GF-D8 (cell line): Measurements from ENCODE around the gene NTRK3.

Source experiments
- DNase-seq: peaks from one replicate; lab custom pipeline; 2025; lab: John Stamatoyannopoulos, UW

Gene NTRK3

GRCh38 chr15:87981969-87982368, 274.6 kb downstream of the NTRK3 start:
- no peak for DNase-seq

DNA sequence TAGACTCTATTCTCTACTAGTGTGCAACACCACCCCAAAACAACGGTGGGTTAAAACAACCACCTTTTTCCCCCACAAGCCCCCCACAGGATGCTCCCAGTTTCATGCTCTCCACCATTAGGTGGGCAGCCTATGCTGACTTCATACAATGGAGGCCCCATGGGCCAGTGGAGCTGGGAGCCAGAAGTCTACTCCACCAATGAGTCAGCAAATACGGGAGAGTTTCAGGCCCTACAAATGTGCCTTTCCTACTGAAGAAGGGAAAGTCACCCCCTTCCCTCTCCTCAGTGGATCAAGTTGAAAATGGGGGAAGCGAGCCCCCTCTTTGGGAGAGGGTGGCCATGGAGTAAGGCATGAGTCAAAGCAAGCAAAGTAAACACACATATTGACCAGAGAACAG, 278.6 kb downstream of the NTRK3 start:
- DNase-seq: no peak

- DNase-seq: no peak
Observed at GRCh38 chr15:87976552-87976951, 280.0 kb downstream of the NTRK3 start.

- DNase-seq: no peak
Observed at GRCh38 chr15:87973501-87974215, 282.9 kb downstream of the NTRK3 start.

- DNase-seq: no peak
Observed at GRCh38 chr15:87971076-87971475, 285.5 kb downstream of the NTRK3 start.

GRCh38 chr15:87967951-87968350, 288.6 kb downstream of the NTRK3 start:
- no peak for DNase-seq

DNA sequence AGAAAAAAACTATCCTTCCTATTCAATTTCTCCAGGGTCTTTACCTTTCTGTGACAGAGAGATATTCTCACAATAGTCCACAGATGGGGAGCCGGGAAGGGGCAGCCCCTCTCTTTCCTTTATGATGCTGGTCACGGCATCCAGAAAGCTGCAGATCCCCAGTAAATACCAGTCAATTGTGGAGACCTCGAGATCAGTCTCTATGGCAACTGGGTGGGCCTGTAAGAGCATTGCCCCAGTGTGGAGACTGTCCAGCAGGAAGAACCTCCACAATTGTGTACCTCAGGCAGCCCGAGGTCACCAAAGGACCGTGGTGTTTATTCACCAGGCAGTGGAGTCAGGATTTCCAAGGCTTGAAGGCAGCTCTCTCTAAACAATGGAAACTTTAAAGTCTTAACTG, 291.2 kb downstream of the NTRK3 start:
- no peak for DNase-seq

DNA sequence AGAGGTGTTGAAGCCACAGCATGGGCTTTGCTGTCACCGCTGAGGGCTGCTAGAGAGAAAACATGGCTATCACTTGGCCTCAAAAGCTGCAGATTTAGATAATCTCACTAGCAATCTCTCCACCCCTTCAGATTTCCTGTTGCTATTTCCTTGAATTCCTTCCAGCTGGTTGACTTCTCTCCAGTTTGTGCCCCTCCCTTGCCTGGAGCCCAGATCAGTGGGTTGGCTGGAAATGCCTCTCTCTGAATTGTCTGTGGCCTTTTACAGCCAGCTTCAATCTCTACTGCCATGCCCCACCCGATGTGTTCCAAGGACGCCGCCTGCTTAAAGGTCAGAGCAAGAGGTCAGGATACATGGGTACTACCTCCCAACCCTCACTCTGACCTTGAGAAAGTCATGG, 294.1 kb downstream of the NTRK3 start:
- peak; percentile 1 for DNase-seq

DNA sequence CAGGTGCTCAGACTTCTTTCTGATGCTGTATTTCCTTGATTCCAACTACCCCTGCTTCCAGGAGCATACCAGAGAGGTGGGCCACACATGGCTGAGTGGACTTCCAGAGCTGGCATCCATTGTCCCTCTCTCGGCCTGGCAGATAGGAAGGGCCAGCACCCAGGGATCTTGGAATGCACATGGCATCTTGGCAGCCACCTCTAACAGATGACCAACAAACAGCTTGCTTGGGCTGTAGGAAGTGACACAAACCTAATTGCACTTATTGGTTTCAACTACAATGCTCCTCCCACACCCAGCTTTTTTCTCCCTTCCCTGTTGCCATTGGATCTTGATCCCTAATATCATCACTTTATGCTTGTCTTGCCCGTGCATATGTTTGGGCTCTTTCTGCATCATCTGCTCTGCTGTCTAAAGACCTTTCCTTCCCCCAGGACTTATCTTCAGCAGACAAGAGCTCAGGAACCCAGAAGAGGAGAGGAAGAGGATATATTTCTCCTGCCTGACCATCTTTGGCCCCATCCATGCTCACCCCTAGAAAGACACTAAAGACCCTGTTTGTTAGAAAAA, 294.6 kb downstream of the NTRK3 start:
- DNase-seq: no peak

DNA sequence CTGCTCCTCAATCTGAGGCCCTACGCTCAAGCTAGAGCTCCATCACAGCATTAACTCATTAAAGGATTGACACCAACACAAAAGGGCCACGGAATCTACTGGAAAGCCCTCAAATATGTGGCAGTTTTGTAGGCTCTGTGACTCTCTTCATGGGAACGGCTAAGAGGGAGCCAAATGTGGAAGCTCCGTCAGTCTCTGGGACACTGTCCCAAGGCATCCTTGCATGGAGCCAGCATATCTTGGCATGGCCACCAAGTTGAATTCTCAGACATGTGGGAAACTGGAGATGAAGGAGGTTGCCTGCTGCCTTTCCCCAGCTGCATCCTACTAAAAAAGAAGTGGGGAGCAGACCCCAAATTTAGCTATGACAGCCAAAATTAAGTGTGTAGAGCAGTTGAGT, 296.9 kb downstream of the NTRK3 start:
- no peak for DNase-seq

DNA sequence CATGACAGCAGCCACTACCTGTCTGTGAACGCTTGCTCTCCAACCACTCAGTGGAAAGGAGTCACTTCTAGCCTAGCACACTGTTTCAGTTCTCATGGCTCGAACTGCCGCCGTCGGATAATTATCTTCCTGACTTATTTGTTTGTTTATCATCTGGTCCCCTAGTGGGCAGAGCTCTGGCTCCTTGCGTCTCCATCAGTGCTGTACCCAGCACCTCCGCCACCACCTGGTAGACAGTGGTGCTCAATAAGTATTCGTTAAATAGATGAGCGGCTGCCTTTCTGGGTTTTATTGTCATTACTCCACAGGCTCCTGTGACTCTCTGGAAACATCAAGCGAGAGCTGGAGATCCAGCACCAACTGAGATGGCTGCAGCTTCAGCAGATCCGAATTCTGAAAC, 297.5 kb downstream of the NTRK3 start:
- no peak for DNase-seq

DNA sequence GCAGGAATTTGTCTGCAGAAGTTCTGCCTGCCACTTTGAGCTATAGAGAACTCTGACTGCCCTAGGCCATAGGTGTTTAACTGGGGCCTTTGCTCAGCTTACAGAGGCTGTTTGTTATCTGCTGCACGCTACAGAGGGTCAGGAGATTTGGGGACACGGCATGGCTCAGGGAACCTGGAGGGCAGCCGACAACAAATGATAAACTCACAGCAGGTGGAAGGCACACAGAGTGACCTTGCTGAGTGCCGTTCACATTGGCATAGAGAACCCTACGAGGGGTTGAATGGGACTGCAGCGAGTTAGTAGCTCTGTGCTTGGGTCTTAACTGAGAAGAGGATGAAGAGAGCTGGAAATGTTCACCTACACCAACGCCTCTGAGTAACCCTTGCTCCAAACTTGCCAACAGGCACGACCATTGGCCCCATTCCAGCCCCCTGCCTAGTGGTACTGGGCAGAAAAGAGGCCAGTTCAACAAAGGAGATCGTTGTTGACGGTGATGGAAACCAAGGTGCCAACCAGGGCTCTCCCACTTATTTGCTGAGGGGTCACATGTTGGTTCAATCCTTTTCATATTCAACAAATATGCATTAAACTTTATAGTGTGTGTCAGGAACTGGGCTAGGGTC, 301.1 kb downstream of the NTRK3 start:
- DNase-seq: no peak

- DNase-seq: no peak
Observed at GRCh38 chr15:87954793-87955192, 301.7 kb downstream of the NTRK3 start.

GRCh38 chr15:87952736-87953287, 303.7 kb downstream of the NTRK3 start:
- no peak for DNase-seq

GRCh38 chr15:87949575-87950223, 306.8 kb downstream of the NTRK3 start:
- no peak for DNase-seq

DNA sequence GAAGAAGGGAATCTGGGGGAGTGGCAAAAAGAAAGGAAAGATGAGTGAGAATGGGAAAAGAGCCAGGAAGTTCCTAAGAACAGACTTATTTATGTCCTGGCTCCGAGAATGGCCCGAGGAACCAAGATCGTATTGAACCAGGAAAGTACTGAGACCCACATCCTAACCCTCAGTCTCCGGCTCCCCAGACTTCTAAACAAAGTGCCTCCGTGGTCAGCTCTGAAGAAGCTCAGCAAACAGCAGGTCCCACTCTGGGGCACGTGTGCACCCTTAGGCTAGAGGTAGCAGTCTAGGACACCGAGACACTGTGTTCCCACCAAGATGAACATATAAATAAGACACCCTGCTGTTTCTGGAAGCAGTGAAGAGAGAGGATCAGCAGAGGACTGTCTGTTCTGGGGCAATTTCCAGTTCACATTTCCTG, 307.4 kb downstream of the NTRK3 start:
- DNase-seq: no peak

- no peak for DNase-seq
Observed at GRCh38 chr15:87947560-87947959, 309.0 kb downstream of the NTRK3 start.

DNA sequence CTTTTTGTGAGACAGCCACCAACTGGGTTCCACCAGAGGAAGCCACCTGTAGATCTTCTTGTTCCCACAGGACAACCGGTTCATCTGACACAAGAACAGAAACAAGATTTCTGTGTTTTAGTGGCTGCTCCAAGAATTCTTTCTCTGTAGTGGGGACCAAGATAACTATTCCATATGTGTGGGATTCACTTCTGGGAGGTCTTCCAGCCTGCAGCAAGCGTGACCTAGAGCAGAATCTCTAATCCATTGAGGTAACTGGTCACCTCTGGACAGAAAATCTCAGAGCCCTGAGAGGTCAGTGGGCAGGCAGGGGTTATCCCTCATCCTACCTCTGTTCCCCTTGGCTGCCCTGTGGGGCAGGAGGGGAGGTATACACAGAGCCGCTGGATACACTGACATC, 311.3 kb downstream of the NTRK3 start:
- no peak for DNase-seq

- no peak for DNase-seq
Observed at GRCh38 chr15:87944691-87945090, 311.8 kb downstream of the NTRK3 start.

DNA sequence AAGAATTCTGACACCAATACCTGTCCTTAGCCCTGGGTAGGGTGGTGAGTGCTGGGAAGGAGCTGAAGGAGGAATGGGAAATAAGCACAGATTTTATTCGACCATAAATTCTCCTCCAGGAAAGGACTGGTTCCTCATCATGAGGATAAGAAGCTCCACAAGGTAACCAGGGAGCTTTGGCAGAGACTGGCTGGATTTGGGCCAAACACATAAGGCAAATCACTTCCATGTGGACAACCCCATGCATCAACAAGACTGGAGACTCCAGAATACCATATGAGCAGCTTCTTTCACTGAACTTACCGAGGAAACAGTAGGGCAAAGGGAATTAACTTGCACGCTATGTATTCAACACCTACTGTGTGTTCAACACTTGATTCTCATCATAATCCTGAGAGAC, 312.5 kb downstream of the NTRK3 start:
- DNase-seq: no peak

- DNase-seq: no peak
Observed at GRCh38 chr15:87943626-87944025, 312.9 kb downstream of the NTRK3 start.

DNA sequence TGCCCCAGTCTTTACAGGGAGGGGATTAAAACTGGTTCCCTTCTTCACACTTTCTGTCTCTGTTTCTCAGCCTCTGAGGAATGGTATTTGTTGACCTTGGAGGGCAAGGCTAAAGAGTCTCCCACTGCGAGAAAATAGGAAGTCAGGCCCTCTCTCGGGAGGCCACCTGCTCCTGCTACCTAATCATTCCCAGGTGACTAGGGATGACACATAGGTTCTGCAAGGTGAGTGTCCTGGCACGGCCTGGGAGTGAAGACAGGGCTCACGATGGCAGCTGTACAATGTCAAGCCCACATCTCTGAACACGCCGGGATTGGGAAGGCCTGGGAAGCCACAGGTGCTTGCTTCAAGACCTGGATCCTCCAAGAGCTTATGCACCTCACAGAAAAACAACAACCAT, 314.2 kb downstream of the NTRK3 start:
- DNase-seq: no peak

DNA sequence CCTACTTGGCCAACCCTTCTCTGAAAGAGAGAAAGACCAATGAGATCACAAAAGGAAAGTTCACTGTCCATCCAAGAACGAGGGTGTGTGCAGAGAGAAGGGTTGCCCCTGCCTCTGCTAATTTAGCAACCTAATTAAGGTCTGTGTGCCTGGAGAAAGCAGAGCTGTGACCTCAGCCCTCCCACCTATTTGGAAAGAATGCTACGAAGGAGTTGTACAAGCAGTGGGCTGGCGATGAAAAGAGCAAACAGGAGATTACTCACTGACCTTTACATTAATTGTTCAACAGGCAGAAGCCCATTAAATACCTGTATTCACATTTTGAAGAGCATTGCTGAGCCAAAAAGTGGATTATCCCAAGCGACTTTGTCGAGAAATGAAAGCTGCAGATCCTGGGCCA, 314.9 kb downstream of the NTRK3 start:
- DNase-seq: no peak
